HL-60 (cell line): ENCODE data around the gene KRTAP4-7.

Experiments
- GABPA ChIP-seq: IDR thresholded peaks from 2 replicates; pipeline ENCODE4 v1.6.1; 2012; ENCODE audit warnings: low read depth
- TF ChIP-seq, protein P1 (sequence below): IDR thresholded peaks from one replicate; pipeline ENCODE4 v1.5.1; 2011; ENCODE audit warnings: low read length, control low read depth, inconsistent platforms; ENCODE audit not compliant: insufficient read depth

DNA sequence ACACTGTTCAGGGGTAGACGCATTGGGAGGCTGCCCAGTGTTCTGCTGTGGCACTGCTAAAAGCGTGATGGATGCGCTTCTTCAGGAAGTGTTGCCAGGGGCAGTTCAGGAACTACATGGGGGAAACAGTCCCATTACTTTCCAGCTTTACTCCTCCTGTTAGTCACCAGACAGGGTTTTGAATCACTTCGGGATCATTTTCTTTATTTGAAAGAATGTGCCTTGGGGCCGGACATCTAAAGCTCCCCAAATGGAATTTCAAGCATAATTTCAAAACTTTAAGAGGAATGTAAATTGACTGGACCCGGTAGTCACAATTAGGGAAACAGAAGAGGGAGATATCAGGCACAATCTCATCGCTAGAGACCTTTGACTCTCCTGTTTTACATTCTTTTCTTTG, 35.5 kb upstream of the KRTAP4-7 start:
- TF ChIP-seq, protein P1, sequence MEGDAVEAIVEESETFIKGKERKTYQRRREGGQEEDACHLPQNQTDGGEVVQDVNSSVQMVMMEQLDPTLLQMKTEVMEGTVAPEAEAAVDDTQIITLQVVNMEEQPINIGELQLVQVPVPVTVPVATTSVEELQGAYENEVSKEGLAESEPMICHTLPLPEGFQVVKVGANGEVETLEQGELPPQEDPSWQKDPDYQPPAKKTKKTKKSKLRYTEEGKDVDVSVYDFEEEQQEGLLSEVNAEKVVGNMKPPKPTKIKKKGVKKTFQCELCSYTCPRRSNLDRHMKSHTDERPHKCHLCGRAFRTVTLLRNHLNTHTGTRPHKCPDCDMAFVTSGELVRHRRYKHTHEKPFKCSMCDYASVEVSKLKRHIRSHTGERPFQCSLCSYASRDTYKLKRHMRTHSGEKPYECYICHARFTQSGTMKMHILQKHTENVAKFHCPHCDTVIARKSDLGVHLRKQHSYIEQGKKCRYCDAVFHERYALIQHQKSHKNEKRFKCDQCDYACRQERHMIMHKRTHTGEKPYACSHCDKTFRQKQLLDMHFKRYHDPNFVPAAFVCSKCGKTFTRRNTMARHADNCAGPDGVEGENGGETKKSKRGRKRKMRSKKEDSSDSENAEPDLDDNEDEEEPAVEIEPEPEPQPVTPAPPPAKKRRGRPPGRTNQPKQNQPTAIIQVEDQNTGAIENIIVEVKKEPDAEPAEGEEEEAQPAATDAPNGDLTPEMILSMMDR, result no peak
- no peak for TF ChIP-seq GABPA
